MM.1S (cell line): ENCODE results near the gene KCNT1.

Experiments
- DNase-seq: peaks from one replicate; pipeline ENCODE4 v3.0.0-alpha.2; 2015
- H2AFZ ChIP-seq: fragments of 300-600 bp; sonication (generic); 2 replicates; pipeline ENCODE4 v1.6.0; 2016; ENCODE audit warnings: antibody characterized with exemption, low read length
- H3F3A ChIP-seq: fragments of 300-600 bp; sonication (generic); 2 replicates; pipeline ENCODE4 v1.6.1; 2016; ENCODE audit warnings: mild to moderate bottlenecking, antibody characterized with exemption, low read length, moderate library complexity, mixed read lengths; ENCODE audit not compliant: insufficient read depth
- H3K27ac ChIP-seq: fragments of 300-600 bp; sonication (generic); 2 replicates; pipeline ENCODE4 v1.5.1; 2016; ENCODE audit warnings: mild to moderate bottlenecking, low read length
- H3K27me3 ChIP-seq: fragments of 300-600 bp; sonication (generic); replicated peaks from 2 replicates; pipeline ENCODE4 v1.6.0; 2016; ENCODE audit warnings: low read length; ENCODE audit not compliant: insufficient read depth
- H3K36me3 ChIP-seq: fragments of 300-600 bp; sonication (generic); replicated peaks from 2 replicates; pipeline ENCODE4 v1.6.1; 2016; ENCODE audit warnings: mild to moderate bottlenecking, low read length, mixed read lengths; ENCODE audit not compliant: insufficient read depth
- H3K4me1 ChIP-seq: fragments of 300-600 bp; sonication (generic); 2 replicates; pipeline ENCODE4 v1.6.1; 2016; ENCODE audit warnings: low read length, mixed read lengths
- H3K4me2 ChIP-seq: fragments of 300-600 bp; sonication (generic); 2 replicates; pipeline ENCODE4 v1.6.0; 2016; ENCODE audit warnings: low read depth, low read length
- H3K4me3 ChIP-seq: fragments of 300-600 bp; sonication (generic); 2 replicates; pipeline ENCODE4 v1.5.1; 2016; ENCODE audit warnings: low read length, mixed read lengths
- H3K79me2 ChIP-seq: fragments of 300-600 bp; sonication (generic); 2 replicates; pipeline ENCODE4 v1.6.1; 2016; ENCODE audit warnings: mixed run types, low read length, mixed read lengths
- H3K9ac ChIP-seq: fragments of 300-600 bp; sonication (generic); 2 replicates; pipeline ENCODE4 v1.6.1; 2016; ENCODE audit warnings: low read length, mixed read lengths
- H3K9me2 ChIP-seq: fragments of 300-600 bp; sonication (generic); replicated peaks from 2 replicates; pipeline ENCODE4 v1.6.1; 2016; ENCODE audit warnings: mild to moderate bottlenecking, low read length, mixed read lengths; ENCODE audit not compliant: insufficient read depth
- H3K9me3 ChIP-seq: fragments of 300-600 bp; sonication (generic); replicated peaks from 2 replicates; pipeline ENCODE4 v1.6.1; 2016; ENCODE audit warnings: mild to moderate bottlenecking, low read length, mixed read lengths; ENCODE audit not compliant: insufficient read depth
- H4K20me1 ChIP-seq: fragments of 300-600 bp; sonication (generic); 2 replicates; pipeline ENCODE4 v1.6.1; 2016; ENCODE audit warnings: mild to moderate bottlenecking, low read length, moderate library complexity, mixed read lengths; ENCODE audit not compliant: insufficient read depth
- EZH2 ChIP-seq: fragments of 300-600 bp; sonication (generic); optimal IDR thresholded peaks from 2 replicates; pipeline ENCODE3; 2017; ENCODE audit warnings: low read depth, mild to moderate bottlenecking, antibody characterized with exemption, low read length, mixed read lengths
- EZH2phosphoT487 ChIP-seq: fragments of 300-600 bp; sonication (generic); IDR thresholded peaks from 2 replicates; pipeline ENCODE4 v1.6.1; 2018; ENCODE audit warnings: antibody characterized with exemption, low read length
- TF ChIP-seq, protein P1 (sequence below): fragments of 300-600 bp; sonication (generic); IDR thresholded peaks from 2 replicates; pipeline ENCODE4 v1.5.1; 2016; ENCODE audit warnings: antibody characterized with exemption, low read length, mixed read lengths

KCNT1 gene

DNA sequence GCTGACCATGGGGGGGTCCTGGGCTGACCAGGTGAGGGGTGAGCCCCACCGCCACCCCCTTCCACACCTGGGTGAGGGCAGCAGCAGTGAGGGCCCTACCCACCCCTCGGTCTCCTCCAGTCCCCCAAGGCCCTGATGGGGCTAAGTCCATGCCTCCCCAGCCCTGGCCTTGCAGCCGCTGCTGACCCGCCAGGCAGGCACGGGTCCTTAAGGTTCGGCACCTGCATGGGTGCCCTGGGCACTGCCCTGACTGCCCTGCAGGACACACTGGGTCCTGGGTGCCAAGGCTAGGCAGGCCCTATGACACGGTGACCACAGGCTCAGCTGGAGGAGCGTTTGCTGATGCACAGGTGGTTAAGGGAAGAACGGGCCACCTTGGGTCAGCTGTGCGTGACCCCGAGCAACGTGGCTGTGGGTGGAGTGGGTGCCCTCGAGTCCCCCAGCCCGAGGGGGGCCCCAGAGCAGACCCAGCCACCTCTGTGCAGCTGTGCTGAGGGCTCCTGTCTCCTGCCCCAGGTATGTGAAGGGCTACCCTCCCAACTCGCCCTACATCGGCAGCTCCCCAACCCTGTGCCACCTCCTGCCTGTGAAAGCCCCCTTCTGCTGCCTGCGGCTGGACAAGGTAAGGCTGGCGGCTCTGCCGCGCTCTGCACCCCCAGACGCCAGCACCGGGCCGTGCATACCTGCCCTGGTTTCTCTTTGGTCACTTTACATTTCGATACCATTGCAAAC, 73.0 kb downstream of the KCNT1 start:
- TF ChIP-seq EZH2phosphoT487 (no peak), EZH2 (no peak)
- TF ChIP-seq, protein P1, sequence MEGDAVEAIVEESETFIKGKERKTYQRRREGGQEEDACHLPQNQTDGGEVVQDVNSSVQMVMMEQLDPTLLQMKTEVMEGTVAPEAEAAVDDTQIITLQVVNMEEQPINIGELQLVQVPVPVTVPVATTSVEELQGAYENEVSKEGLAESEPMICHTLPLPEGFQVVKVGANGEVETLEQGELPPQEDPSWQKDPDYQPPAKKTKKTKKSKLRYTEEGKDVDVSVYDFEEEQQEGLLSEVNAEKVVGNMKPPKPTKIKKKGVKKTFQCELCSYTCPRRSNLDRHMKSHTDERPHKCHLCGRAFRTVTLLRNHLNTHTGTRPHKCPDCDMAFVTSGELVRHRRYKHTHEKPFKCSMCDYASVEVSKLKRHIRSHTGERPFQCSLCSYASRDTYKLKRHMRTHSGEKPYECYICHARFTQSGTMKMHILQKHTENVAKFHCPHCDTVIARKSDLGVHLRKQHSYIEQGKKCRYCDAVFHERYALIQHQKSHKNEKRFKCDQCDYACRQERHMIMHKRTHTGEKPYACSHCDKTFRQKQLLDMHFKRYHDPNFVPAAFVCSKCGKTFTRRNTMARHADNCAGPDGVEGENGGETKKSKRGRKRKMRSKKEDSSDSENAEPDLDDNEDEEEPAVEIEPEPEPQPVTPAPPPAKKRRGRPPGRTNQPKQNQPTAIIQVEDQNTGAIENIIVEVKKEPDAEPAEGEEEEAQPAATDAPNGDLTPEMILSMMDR: no peak
- Histone ChIP-seq H3K27ac (no peak overlapping the region), H4K20me1 (no peaks in the 10 kb centered on the region), H3K9ac (no peak overlapping the region), H3F3A (no peaks in the 10 kb centered on the region), H3K9me2 (no peaks in the 10 kb centered on the region), H3K9me3 (no peaks in the 10 kb centered on the region), H3K4me2 (no peak overlapping the region), H3K4me3 (no peak overlapping the region), H3K4me1 (no peaks in the 10 kb centered on the region), H3K79me2 (no peaks in the 10 kb centered on the region), H3K36me3 (no peaks in the 10 kb centered on the region), H2AFZ (no peak overlapping the region), H3K27me3 (peaks cover 87% of the 10 kb centered on the region)
- no peak for DNase-seq

GRCh38 chr9:135775911-135776310, 73.9 kb downstream of the KCNT1 start:
- Histone ChIP-seq H2AFZ (no peak overlapping the region), H3K36me3 (no peaks in the 10 kb centered on the region), H3K27me3 (peaks cover 91% of the 10 kb centered on the region), H3K4me3 (no peak overlapping the region), H3K9me2 (no peaks in the 10 kb centered on the region), H3K4me2 (no peak overlapping the region), H3K79me2 (no peaks in the 10 kb centered on the region), H3F3A (no peaks in the 10 kb centered on the region), H4K20me1 (no peaks in the 10 kb centered on the region), H3K9me3 (no peaks in the 10 kb centered on the region), H3K9ac (no peak overlapping the region), H3K4me1 (no peaks in the 10 kb centered on the region), H3K27ac (no peak overlapping the region)
- DNase-seq: no peak
- no peak for TF ChIP-seq EZH2
- TF ChIP-seq, protein P1: no peak
- no peak for TF ChIP-seq EZH2phosphoT487

DNA sequence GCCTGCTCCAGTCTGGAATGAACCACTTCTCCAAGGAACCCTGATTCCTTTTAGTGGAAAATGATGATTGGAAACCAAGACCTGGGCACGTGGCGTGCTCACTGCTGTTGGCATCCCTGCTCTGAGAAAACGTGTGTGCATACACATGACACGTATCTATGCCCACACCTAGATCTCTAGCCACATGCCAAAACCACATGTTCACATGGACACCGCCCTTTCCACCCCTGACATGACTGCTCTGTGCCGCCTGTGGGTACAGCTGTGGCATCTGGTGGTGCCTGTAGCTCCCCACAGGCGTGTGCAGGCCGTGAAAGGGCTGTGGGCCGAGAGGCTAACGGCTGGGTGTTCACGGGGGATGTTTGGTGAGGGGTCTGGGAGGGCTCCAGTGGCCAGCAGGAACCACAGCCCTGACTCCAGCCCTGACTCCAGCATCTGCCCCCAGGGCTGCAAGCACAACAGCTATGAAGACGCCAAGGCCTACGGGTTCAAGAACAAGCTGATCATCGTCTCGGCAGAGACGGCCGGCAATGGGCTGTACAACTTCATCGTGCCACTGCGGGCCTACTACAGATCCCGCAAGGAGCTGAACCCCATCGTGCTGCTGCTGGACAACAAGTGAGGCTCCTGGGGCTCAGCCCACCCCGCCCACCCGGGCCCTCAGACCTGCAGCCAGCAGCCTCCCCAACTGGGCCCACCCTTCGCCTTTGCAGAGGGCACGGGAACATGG, 75.1 kb downstream of the KCNT1 start:
- DNase-seq: no peak
- TF ChIP-seq EZH2phosphoT487 (no peak), EZH2 (no peak)
- TF ChIP-seq, protein P1: no peak
- H3K9ac ChIP-seq: no peak overlapping the region
- no peaks in the 10 kb centered on the region for H3K9me3 ChIP-seq
- H3K79me2 ChIP-seq: no peaks in the 10 kb centered on the region
- H3K36me3 ChIP-seq: no peaks in the 10 kb centered on the region
- H2AFZ ChIP-seq: no peak overlapping the region
- H3K4me2 ChIP-seq: no peak overlapping the region
- peaks cover 94% of the 10 kb centered on the region for H3K27me3 ChIP-seq
- H3K4me3 ChIP-seq: no peak overlapping the region
- H3K4me1 ChIP-seq: no peaks in the 10 kb centered on the region
- no peaks in the 10 kb centered on the region for H3K9me2 ChIP-seq
- H3K27ac ChIP-seq: no peak overlapping the region
- H4K20me1 ChIP-seq: no peaks in the 10 kb centered on the region
- H3F3A ChIP-seq: no peaks in the 10 kb centered on the region
